HTR-8/SVneo (cell line): ENCODE data around the gene TM4SF18.
"Not testable (repeated sequence)": the region's sequence is repeated elsewhere in the genome, so short reads cannot be mapped to it uniquely, and the experiment has no call there.

Source experiments
- DNase-seq: peaks from one replicate; pipeline ENCODE4 v3.0.0; 2011; ENCODE audit warnings: low spot score, mixed read lengths; ENCODE audit not compliant: insufficient read length
- FAIRE-seq: peaks from 2 replicates; lab custom pipeline; 2011; peaks lifted over from hg19 to GRCh38; lab: Jason Lieb, UNC

The TM4SF18 gene

GRCh38 chr3:149368674-149369497, 35.5 kb upstream of the TM4SF18 start:
- DNase-seq (no peak), FAIRE-seq (no peak)

- FAIRE-seq (no peak), DNase-seq (no peak)
These were observed 34.8 kb upstream of the TM4SF18 start for GRCh38 chr3:149368201-149368673.

- DNase-seq (no peak), FAIRE-seq (no peak)
These were observed 33.8 kb upstream of the TM4SF18 start for GRCh38 chr3:149366941-149367840.

- no peak for DNase-seq
- no peak for FAIRE-seq
These were observed 32.6 kb upstream of the TM4SF18 start for GRCh38 chr3:149366031-149366430.

GRCh38 chr3:149364624-149365023, 31.2 kb upstream of the TM4SF18 start:
- DNase-seq (no peak), FAIRE-seq (no peak)

GRCh38 chr3:149363053-149363452, 29.6 kb upstream of the TM4SF18 start:
- FAIRE-seq (peak; percentile 57), DNase-seq (no peak)

GRCh38 chr3:149362366-149362765, 28.9 kb upstream of the TM4SF18 start:
- DNase-seq (no peak), FAIRE-seq (no peak)

- FAIRE-seq = no peak
- DNase-seq = no peak
These were observed 23.2 kb upstream of the TM4SF18 start for GRCh38 chr3:149356630-149357029.

GRCh38 chr3:149356044-149356592, 22.7 kb upstream of the TM4SF18 start:
- FAIRE-seq (no peak), DNase-seq (no peak)

GRCh38 chr3:149353581-149354184, 20.2 kb upstream of the TM4SF18 start:
- no peak for FAIRE-seq
- DNase-seq = no peak

GRCh38 chr3:149352556-149352955, 19.1 kb upstream of the TM4SF18 start:
- DNase-seq = peak; percentile 79
- FAIRE-seq = peak; percentile 26

GRCh38 chr3:149343951-149344350, 10.5 kb upstream of the TM4SF18 start:
- no peak for DNase-seq
- FAIRE-seq = no peak

GRCh38 chr3:149342413-149343380, 9.3 kb upstream of the TM4SF18 start:
- DNase-seq (peak; percentile 21), FAIRE-seq (no peak)

- DNase-seq (no peak), FAIRE-seq (no peak)
These were observed 7.0 kb upstream of the TM4SF18 start for GRCh38 chr3:149340310-149340933.

- peak; percentile 81 for DNase-seq
These were observed 6.5 kb upstream of the TM4SF18 start for GRCh38 chr3:149339931-149340309.

GRCh38 chr3:149337486-149337885, 4.0 kb upstream of the TM4SF18 start:
- FAIRE-seq, DNase-seq: not testable (repeated sequence)

More at GRCh38 chr3:149339931-149340309, 6.5 kb upstream of the TM4SF18 start:
- no peak for FAIRE-seq

GRCh38 chr3:149336925-149337324, 3.5 kb upstream of the TM4SF18 start:
- FAIRE-seq (no peak), DNase-seq (no peak)

- FAIRE-seq = no peak
- DNase-seq = no peak
These were observed 665 bp downstream of the TM4SF18 start for GRCh38 chr3:149332771-149333170.
